Measurements from ENCODE around the gene SRC.

Gene SRC

DNA sequence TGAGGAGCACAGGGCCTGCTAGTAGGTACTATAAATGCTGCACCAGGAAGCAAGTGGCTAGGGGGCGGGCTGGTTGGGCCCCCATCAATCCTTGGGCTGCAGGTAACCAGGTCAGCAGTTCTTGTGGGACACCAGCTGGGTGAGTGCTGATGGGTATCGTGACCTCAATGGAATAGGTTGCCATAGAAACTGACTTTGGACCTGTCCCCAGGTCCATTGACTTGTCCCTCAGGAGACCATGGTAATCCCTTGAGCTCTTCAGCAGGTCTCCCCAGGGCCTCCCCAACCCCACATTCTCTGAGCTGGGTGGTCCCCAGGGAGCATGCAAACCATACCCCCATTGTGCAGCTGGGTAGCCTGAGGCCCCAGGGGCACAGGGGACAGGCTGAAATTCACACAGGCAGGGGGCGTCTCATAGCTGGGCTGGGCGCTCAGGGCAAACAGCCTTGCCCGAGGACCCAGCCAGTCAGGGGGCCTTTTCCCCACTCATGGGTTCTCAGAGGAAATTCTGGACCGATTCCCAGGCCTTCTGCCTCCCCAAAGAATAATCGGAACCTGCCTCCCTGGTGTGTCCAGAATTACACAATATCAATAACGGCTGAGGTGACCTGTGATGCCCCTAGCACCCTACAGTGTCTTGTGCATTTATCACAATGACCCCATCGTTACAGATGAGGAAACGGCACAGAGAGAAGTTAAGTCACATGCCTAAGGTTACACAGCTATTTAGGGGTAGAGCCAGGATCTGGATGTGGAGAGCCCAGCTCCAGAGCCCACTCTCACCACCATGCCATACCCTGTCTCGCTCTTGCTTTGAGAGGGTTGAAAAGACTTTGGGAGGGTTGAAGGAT lies 35.9 kb downstream of the SRC start:
- TF ChIP-seq, protein P1, sequence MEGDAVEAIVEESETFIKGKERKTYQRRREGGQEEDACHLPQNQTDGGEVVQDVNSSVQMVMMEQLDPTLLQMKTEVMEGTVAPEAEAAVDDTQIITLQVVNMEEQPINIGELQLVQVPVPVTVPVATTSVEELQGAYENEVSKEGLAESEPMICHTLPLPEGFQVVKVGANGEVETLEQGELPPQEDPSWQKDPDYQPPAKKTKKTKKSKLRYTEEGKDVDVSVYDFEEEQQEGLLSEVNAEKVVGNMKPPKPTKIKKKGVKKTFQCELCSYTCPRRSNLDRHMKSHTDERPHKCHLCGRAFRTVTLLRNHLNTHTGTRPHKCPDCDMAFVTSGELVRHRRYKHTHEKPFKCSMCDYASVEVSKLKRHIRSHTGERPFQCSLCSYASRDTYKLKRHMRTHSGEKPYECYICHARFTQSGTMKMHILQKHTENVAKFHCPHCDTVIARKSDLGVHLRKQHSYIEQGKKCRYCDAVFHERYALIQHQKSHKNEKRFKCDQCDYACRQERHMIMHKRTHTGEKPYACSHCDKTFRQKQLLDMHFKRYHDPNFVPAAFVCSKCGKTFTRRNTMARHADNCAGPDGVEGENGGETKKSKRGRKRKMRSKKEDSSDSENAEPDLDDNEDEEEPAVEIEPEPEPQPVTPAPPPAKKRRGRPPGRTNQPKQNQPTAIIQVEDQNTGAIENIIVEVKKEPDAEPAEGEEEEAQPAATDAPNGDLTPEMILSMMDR (conservative IDR thresholded peaks at IDR 0.05; ENCODE audit: control insufficient read depth, insufficient read depth, low read depth, low read length) = no peak
- no peak overlapping the region for H3K4me3 ChIP-seq (ENCODE audit: control insufficient read depth, low read depth, low read length)
- no peak for DNase-seq (ENCODE audit: low read depth)

DNA sequence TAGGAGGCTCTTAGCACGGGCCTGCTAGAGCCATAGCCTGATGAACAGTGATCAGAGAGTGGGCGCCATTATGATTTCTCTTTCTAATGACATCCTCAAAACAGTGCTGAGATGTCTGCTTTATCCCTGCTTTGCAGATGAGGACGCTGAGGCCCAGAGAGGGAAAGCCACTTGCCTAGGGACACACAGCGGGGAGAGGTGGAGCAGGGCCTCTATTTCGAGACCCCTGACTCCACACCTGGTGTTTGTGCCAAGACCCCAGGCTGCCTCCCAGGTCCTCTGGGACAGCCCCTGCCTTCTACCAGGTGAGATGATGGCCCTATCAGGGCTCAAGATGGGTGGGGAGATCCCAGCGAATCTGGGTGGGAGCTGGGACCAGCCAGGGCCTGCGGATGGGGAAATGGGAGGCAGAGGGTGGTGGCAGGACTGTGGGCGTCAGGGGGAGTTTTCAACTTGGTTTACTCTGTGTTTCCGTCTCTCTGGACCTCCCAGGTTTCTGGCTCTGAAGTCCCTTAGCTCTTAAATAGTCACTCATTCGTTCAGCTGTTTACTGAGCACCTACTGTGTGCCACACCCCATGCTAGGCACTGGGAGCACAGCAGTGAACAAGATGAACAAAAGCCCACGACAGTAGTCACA lies 36.7 kb downstream of the SRC start:
- TF ChIP-seq, protein P1 (conservative IDR thresholded peaks at IDR 0.05; ENCODE audit: control insufficient read depth, insufficient read depth, low read depth, low read length) = no peak
- no peak overlapping the region for H3K4me3 ChIP-seq (ENCODE audit: control insufficient read depth, low read depth, low read length)
- no peak for DNase-seq (ENCODE audit: low read depth)

DNA sequence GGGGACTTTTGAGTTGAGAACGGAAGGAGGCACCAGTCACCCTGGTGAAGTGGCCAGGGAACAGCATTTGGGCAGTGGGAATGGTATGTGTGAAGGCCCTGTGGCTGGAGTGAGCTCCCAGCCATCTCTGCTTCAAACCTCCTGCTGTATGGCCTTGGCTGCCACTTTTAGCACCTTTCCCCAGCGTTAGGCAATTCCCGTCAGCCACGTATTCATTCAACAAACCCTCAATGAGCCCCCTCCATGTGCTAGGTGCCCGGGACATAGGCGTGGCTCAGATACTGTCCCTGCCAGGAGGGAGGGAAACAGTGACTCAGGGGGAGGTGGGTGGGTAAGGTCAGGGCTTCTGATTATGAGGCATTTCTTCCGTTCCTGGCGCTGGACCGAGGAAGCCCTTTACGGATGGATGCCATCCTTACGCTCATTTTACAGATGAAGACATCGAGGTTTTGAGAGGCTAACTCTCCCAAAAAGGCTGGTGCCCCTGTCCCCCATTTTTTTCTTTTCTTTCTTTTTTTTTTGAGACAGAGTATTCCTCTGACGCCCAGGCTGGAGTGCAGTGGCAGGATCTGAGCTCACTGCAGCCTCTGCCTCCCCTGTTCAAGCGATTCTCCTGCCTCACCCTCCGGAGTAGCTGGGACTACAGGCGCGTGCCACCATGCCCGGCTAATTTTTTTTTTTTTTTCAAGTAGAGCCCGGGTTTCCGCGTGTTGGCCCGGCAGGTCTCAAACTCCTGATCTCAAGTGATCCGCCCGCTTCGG lies 37.5 kb downstream of the SRC start:
- TF ChIP-seq, protein P1 (conservative IDR thresholded peaks at IDR 0.05; ENCODE audit: control insufficient read depth, insufficient read depth, low read depth, low read length) = no peak
- DNase-seq (ENCODE audit: low read depth) = peak; percentile 85
- H3K4me3 ChIP-seq (ENCODE audit: control insufficient read depth, low read depth, low read length) = peak overlapping the region; percentile 4

DNA sequence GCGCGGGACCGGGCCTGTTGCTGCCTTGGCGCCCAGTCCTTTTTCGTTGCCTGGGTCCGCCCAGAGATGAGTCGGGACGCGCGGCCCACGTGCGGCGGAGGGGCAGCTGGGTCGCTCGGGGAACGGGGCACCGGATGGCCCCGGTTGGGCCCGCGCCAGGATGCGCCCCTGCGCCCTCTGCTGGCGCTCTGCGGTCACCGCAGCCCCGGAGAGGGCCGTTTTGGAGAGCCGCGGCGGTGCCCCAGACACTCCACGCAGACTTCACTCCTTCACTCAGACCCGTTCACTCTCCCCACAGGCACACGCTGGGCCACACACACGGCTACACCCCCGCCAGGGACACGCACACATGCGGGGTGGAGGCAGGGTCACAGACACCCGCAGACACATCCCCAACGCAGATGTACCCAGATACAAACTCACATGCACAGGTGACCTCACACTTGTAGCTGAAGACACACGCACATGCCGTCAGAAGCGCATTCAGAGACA lies 38.8 kb downstream of the SRC start:
- H3K4me3 ChIP-seq (ENCODE audit: control insufficient read depth, low read depth, low read length) = peak overlapping the region; percentile 24
- peak; percentile 56 for DNase-seq (ENCODE audit: low read depth)
- TF ChIP-seq, protein P1 (conservative IDR thresholded peaks at IDR 0.05; ENCODE audit: control insufficient read depth, insufficient read depth, low read depth, low read length) = peak; percentile 59

DNA sequence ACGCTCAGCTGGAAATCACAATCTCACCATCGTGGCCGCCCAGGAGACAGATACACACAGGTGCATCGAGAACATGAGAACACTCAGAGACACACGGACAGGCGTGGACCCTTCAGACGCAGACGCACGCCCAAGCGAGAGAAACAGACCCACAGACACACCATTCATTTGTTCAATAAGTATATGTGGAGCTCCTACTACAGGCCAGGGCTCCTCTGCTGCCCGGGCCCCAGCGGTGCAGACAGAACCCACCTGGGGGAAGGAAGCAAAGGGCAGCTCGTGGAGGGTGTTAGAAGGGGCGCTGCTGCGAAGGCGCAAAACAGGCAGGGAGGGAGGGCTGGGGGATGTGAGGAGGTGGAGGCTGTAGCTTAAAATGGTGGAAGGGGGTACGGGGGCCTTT lies 39.2 kb downstream of the SRC start:
- no peak for DNase-seq (ENCODE audit: low read depth)
- no peak overlapping the region for H3K4me3 ChIP-seq (ENCODE audit: control insufficient read depth, low read depth, low read length)
- TF ChIP-seq, protein P1 (conservative IDR thresholded peaks at IDR 0.05; ENCODE audit: control insufficient read depth, insufficient read depth, low read depth, low read length) = no peak

DNA sequence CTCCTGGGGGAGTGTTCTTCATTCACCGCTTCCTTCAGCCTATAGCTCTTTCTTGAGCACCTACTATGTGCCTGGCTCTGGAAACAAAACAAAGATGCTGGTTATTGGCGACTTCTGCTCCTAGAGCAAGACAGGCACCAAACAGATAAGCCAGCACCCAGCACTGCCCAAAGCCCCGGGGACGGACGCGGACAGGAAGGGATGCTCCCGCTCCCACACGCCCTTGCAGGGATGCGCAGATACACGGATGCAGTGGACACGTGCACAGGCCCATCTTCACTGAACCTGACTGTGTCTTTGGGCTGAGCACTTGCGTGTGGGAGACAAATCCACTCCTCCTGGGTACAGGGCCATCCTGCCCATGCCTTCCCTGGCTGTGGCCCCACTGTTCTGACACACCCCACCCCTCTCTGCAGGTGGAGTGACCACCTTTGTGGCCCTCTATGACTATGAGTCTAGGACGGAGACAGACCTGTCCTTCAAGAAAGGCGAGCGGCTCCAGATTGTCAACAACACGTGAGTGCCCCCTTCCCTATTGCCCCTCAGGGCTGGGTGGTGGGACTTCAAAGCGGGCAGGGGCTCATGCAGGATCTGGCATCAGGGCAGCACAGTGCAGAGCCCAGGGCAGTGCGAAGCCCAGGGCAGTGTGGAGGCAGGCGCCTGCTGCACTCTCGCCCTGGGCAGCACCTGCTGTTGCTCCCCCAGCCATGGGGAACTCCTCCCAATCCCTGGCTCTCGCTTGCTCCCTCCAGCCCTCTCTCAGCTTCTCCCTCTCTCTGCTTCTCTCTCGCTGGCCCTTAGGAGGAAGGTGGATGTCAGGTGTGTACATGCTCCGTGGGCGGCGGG lies 39.9 kb downstream of the SRC start:
- TF ChIP-seq, protein P1 (conservative IDR thresholded peaks at IDR 0.05; ENCODE audit: control insufficient read depth, insufficient read depth, low read depth, low read length) = no peak
- no peak overlapping the region for H3K4me3 ChIP-seq (ENCODE audit: control insufficient read depth, low read depth, low read length)
- DNase-seq (ENCODE audit: low read depth) = no peak
